ENCODE results near the gene ABCC12. TPM values are rescaled to one million over a fixed set of nuclear protein-coding genes. Genes with fewer than 3 reads are reported as not detected.

Gene ABCC12
- polyA plus RNA-seq, 1 donor from 2014 or later, result not detected

Other genes with a start within 250 kb of the ABCC12 start
- 36.4 and 38.6 TPM in 2 replicates for gene LONP2, start 88.3 kb upstream of the ABCC12 start, polyA plus RNA-seq
- 0.14 and 1.5 TPM in 2 replicates for gene ABCC11, start 91.5 kb upstream of the ABCC12 start, polyA plus RNA-seq
- 91.3 and 96.6 TPM in 2 replicates for gene SIAH1, start 229.4 kb upstream of the ABCC12 start, polyA plus RNA-seq

Measured in neural cell (in vitro differentiated cells).